Ovary (tissue), 9 donors: ENCODE results near the gene EIF1AY. TPM values are rescaled to one million over a fixed set of nuclear protein-coding genes. Genes with fewer than 3 reads are reported as not detected.

Experiments used
- DNase-seq, 5 donors: peaks; one replicate each; pipeline ENCODE4 v3.0.0-alpha.2; 2019 to 2020
- H3K27ac ChIP-seq, 2 donors: fragments of 200-600 bp; one replicate each; pipeline versions ENCODE4 v1.5.1 to v1.8.0; 2019 to 2022
- H3K27me3 ChIP-seq: fragments of 200-600 bp; one replicate; pipeline ENCODE4 v1.8.0; 2022
- H3K36me3 ChIP-seq: fragments of 200-600 bp; sonication (generic); one replicate; pipeline ENCODE4 v1.5.1; 2019
- H3K4me1 ChIP-seq: one replicate; pipeline ENCODE4 v1.8.1; 2013; ENCODE audit warnings: mild to moderate bottlenecking, moderate library complexity; ENCODE audit not compliant: insufficient read depth
- H3K4me3 ChIP-seq: fragments of 200-600 bp; sonication (generic); one replicate; pipeline ENCODE4 v1.5.1; 2017
- H3K9me3 ChIP-seq, 2 donors: fragments of 200-600 bp in 1 of 2; sonication (generic) in 1 of 2; one replicate each; pipeline versions ENCODE4 v1.5.1 to v1.8.1; 2013 to 2019; ENCODE audit warnings: mild to moderate bottlenecking in 1 of 2, moderate library complexity in 1 of 2
- EP300 ChIP-seq: sonication (generic); formaldehyde crosslinking; IDR thresholded peaks from one replicate; pipeline ENCODE4 v1.6.1; 2017; ENCODE audit warnings: antibody characterized with exemption
- POLR2A ChIP-seq: fragments of 450-650 bp; IDR thresholded peaks from one replicate; pipeline ENCODE4 v1.6.1; 2017; ENCODE audit warnings: antibody characterized with exemption, mild to moderate bottlenecking, moderate library complexity
- WGBS, 3 donors: extraction: QIAGEN DNeasy Blood & Tissue Kit in 1 of 3; methylation state at CpG; one replicate each; pipeline versions ENCODE4 v1.1.5 to v1.1.7; 2013 to 2017; 5-methylcytosine and 5-hydroxymethylcytosine counted together
- intact Hi-C, 4 donors: fragments of 100-400 bp; cut with DNase I; formaldehyde crosslinking; loops; one replicate each; pipeline versions ENCODE4 v1.11.0 to v1.15.1; 2022 to 2023
- polyA plus RNA-seq, 2 donors: library from polyadenylated mRNA; stranded (reverse); fragments of 200-250 nt in 1 of 2; fragments of 350-450 nt in 1 of 2; fragmentation: Illumina TruSeq in 1 of 2; extraction: RNeasy Lipid Tissue Mini Kit (QIAGEN cat#74804) in 1 of 2; gene quantifications; one replicate each; pipeline ENCODE4 v1.2.3, GENCODE V29; 2013 to 2014
- total RNA-seq, 7 donors: library from RNA; depleted of rRNA in 2 of 7; stranded (reverse); fragments of >200 nt in 2 of 7; fragmentation: NEBNext Ultra II Directional in 3 of 7; extraction: Animal tissue kit (Norgen Biotek cat#: 25700) in 3 of 7; gene quantifications; one replicate each; pipeline versions ENCODE4 v1.1.0 to v1.2.4, GENCODE V29; 2016 to 2023
- TF ChIP-seq, protein P1 (sequence below), 3 donors: fragments of 450-650 bp in 2 of 3; fragments of 200-600 bp in 1 of 3; IDR thresholded peaks; one replicate each; pipeline versions ENCODE4 v1.5.1 to v1.8.0; 2016 to 2022; ENCODE audit warnings: antibody characterized with exemption in 3 of 3, mild to moderate bottlenecking in 1 of 3
- donor health status: DM: no; HTN: no; CAD: no; lungs with moderate emphysema.
- donor health status: DM: no; HTN: no; CAD: no.
- donor health status: Bipolar disorder and iron deficiency.
- donor health status: DM: yes; HTN: yes; CAD: no.
- donor health status: DM: no; HTN: no; CAD: no.
- donor health status: DM: yes; HTN: yes; CAD: no.

EIF1AY gene
- total and polyA plus RNA-seq, 9 donors, result not detected

DNA sequence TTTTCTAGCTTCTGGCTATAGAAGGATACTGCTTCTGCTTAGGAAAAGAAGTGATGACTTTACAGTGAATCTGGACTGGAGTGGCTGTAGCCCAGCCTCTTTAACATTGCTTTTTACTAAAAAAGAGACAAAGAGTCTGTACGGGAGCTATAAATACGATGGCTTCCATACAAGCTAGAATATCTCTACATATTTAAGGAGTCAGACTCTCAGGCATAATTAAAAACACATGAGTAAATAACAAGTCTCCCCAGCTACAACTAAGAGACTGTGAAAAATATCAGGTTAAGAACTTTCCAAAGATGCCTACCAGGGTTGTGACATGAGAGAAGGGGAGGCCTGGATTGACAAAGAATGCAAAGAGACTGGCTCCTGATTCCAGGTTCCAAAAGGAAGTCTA, 19.8 kb upstream of the EIF1AY start:
- Histone ChIP-seq H3K27me3 (no peaks in the 10 kb centered on the region), H3K9me3 (no peaks in the 10 kb centered on the region), H3K36me3 (no peaks in the 10 kb centered on the region), H3K4me1 (no peaks in the 10 kb centered on the region), H3K27ac (no peak overlapping the region), H3K4me3 (no peak overlapping the region)
- no peak for TF ChIP-seq EP300
- no peak for TF ChIP-seq POLR2A
- TF ChIP-seq, protein P1, sequence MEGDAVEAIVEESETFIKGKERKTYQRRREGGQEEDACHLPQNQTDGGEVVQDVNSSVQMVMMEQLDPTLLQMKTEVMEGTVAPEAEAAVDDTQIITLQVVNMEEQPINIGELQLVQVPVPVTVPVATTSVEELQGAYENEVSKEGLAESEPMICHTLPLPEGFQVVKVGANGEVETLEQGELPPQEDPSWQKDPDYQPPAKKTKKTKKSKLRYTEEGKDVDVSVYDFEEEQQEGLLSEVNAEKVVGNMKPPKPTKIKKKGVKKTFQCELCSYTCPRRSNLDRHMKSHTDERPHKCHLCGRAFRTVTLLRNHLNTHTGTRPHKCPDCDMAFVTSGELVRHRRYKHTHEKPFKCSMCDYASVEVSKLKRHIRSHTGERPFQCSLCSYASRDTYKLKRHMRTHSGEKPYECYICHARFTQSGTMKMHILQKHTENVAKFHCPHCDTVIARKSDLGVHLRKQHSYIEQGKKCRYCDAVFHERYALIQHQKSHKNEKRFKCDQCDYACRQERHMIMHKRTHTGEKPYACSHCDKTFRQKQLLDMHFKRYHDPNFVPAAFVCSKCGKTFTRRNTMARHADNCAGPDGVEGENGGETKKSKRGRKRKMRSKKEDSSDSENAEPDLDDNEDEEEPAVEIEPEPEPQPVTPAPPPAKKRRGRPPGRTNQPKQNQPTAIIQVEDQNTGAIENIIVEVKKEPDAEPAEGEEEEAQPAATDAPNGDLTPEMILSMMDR (IDR thresholded peaks at IDR 0.05), result no peak
- WGBS, 3 donors, result no CpG with 5 or more reads among the region's 2 CpGs
- intact Hi-C loops, result no loop called here
- no peak for DNase-seq

DNA sequence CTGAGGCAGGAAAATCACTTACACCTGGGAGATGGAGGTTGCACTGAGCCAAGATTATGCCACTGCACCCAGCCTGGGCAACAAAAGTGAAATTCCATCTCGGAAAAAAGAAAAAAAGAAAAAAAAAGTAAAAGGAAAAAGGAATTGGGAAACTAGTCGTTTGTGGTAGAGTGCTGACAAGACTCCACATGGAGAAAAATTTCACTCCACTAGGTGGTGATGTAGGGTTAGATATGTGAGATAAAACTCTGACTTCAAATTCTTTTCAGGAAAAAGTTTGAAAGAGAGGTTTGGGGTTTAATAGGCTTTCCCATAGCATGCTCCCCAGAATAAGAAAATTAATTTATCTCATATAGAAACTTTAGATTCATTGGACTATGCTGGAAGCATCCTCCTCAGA, 16.9 kb upstream of the EIF1AY start:
- Histone ChIP-seq H3K4me3 (no peak overlapping the region), H3K9me3 (no peaks in the 10 kb centered on the region), H3K36me3 (no peaks in the 10 kb centered on the region), H3K27ac (no peak overlapping the region), H3K27me3 (no peaks in the 10 kb centered on the region), H3K4me1 (no peaks in the 10 kb centered on the region)
- intact Hi-C loops, result no loop called here
- DNase-seq, result no peak
- TF ChIP-seq, protein P1 (IDR thresholded peaks at IDR 0.05), result no peak
- TF ChIP-seq EP300, result no peak
- TF ChIP-seq POLR2A, result no peak
- WGBS, 3 donors, result no CpG with 5 or more reads among the region's 2 CpGs

DNA sequence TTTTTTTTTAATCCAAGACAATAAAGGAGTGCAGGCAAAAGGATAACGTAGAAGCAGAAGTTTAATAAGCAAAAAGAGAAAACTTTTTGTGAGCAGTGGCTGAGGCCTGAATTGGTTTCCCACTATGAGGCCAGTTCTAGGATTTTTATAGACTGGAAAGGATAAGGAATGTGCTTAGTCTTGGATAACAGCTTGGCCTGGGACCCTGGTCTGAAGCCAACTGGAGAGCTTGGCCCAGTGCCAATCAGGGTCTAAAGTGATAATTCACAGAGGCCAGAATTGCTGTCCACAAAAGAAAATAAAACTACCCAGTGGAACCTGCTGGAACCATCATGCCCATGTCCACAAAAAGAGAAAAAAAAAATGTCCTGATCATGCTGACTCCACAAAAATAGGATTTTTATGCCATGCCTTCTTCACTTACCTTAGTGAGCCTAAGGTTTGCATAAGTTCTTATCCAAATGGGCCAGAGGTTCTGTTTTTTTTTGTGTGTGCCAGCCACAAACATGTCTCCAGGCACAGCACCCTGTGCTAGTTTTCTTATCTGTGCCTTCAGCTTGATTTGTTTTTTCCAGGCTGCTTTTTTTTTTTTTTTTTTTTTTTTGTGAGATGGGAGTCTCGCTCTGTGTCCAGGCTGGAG, 15.6 kb upstream of the EIF1AY start:
- no CpG with 5 or more reads among the region's 2 CpGs for WGBS, 3 donors
- H3K27ac ChIP-seq, result no peak overlapping the region
- intact Hi-C loops, result no loop called here
- H3K4me3 ChIP-seq, result no peak overlapping the region
- no peak for DNase-seq
- no peaks in the 10 kb centered on the region for H3K27me3 ChIP-seq
- H3K4me1 ChIP-seq, result no peaks in the 10 kb centered on the region
- H3K9me3 ChIP-seq, result no peaks in the 10 kb centered on the region
- H3K36me3 ChIP-seq, result no peaks in the 10 kb centered on the region
- TF ChIP-seq EP300 (no peak), POLR2A (no peak)
- TF ChIP-seq, protein P1 (IDR thresholded peaks at IDR 0.05), result no peak

DNA sequence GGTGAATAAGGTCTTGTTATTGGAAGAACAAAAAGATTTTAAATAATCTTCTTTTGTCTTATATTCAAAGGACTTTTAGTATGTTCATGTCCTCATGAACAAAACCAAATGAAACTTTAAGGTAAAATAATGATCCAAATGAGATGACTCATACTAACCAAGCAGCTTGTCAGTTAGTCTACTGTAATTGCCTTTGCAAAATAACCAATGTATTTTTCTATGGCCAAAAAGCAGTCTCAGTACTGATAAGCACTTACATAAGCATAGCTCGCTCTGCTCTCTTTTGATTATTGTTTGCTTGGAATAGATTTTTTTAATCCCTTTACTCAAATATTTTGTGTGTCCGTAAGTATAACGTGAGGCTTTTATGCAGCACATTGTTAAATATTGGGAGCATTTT, 4.3 kb upstream of the EIF1AY start:
- intact Hi-C loops, result no loop called here
- WGBS, 3 donors, result no CpG with 5 or more reads among the region's 3 CpGs
- H3K9me3 ChIP-seq, result no peaks in the 10 kb centered on the region

DNA sequence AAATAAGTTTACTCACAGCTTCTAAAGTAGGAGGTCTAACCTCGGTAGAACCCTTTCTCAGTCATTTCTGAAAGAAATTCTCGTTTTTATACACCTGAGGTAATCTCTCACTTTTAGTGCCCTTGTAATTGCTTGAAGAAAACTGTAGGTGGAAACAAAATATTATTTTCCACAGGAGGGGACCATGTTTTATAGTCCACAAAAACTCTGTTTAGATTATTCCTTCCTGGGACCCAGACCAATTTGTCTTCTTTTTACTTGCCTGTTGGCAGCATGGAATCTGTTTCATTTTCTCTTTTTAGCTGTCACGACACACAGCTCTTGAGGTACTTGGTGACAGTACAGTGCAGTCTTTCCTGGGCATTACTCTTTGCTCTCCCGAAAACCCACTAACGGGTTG, 930 bp downstream of the EIF1AY start:
- no peaks in the 10 kb centered on the region for H3K9me3 ChIP-seq
- intact Hi-C loops, result no loop called here
- H3K36me3 ChIP-seq, result no peaks in the 10 kb centered on the region
- TF ChIP-seq EP300 (no peak), POLR2A (no peak)
- TF ChIP-seq, protein P1 (IDR thresholded peaks at IDR 0.05), result no peak
- no peak overlapping the region for H3K4me3 ChIP-seq
- WGBS, 3 donors, result no CpG with 5 or more reads among the region's 5 CpGs
- no peak for DNase-seq
- no peak overlapping the region for H3K27ac ChIP-seq
- no peaks in the 10 kb centered on the region for H3K27me3 ChIP-seq
- no peaks in the 10 kb centered on the region for H3K4me1 ChIP-seq

More for the DNA sequence above, 4.3 kb upstream of the EIF1AY start:
- no peak overlapping the region for H3K27ac ChIP-seq
- DNase-seq, result no peak
- no peaks in the 10 kb centered on the region for H3K4me1 ChIP-seq
- no peak for TF ChIP-seq EP300
- no peaks in the 10 kb centered on the region for H3K27me3 ChIP-seq
- no peak overlapping the region for H3K4me3 ChIP-seq
- no peaks in the 10 kb centered on the region for H3K36me3 ChIP-seq
